Stimulated activated naive CD8-positive, alpha-beta T cell treated with anti-CD3 and anti-CD28 coated beads, Interleukin-15, Interleukin-2, amounts not matched to agents 100 ng/mL and 50 ng/mL, for 24 hours (primary cell): ENCODE data around the gene SIK3.

Experiments
- H3K27ac Mint-ChIP-seq: one replicate; pipeline ENCODE4 v1.8.0; 2021; ENCODE audit warnings: mild to moderate bottlenecking, mixed read lengths
- H3K27me3 Mint-ChIP-seq: one replicate; pipeline ENCODE4 v1.8.0; 2021; ENCODE audit warnings: mixed read lengths
- H3K36me3 Mint-ChIP-seq: one replicate; pipeline ENCODE4 v1.8.0; 2021; ENCODE audit warnings: low read depth, mixed read lengths
- H3K4me1 Mint-ChIP-seq: one replicate; pipeline ENCODE4 v1.8.0; 2021; ENCODE audit warnings: low read depth, mixed read lengths
- H3K4me3 Mint-ChIP-seq: one replicate; pipeline ENCODE4 v1.8.0; 2021; ENCODE audit warnings: mild to moderate bottlenecking, mixed read lengths
- H3K9me3 Mint-ChIP-seq: one replicate; pipeline ENCODE4 v1.8.0; 2021; ENCODE audit warnings: mixed read lengths

SIK3 gene

GRCh38 chr11:116879800-116880625, 218.2 kb downstream of the SIK3 start:
- Mint-ChIP-seq H3K27me3 (no peaks in the 10 kb centered on the region), H3K4me1 (peaks cover 34% of the 10 kb centered on the region), H3K9me3 (no peaks in the 10 kb centered on the region), H3K36me3 (peaks cover 26% of the 10 kb centered on the region), H3K4me3 (no peak overlapping the region), H3K27ac (peak overlapping the region; percentile 23)

GRCh38 chr11:116876656-116877055, 221.6 kb downstream of the SIK3 start:
- no peaks in the 10 kb centered on the region for H3K9me3 Mint-ChIP-seq
- no peaks in the 10 kb centered on the region for H3K27me3 Mint-ChIP-seq
- H3K4me3 Mint-ChIP-seq = no peak overlapping the region
- peaks cover 48% of the 10 kb centered on the region for H3K36me3 Mint-ChIP-seq
- H3K27ac Mint-ChIP-seq = no peak overlapping the region
- H3K4me1 Mint-ChIP-seq = peaks cover 16% of the 10 kb centered on the region

- peaks cover 49% of the 10 kb centered on the region for H3K36me3 Mint-ChIP-seq
- no peak overlapping the region for H3K4me3 Mint-ChIP-seq
- no peaks in the 10 kb centered on the region for H3K27me3 Mint-ChIP-seq
- peaks cover 5% of the 10 kb centered on the region for H3K4me1 Mint-ChIP-seq
- no peak overlapping the region for H3K27ac Mint-ChIP-seq
- no peaks in the 10 kb centered on the region for H3K9me3 Mint-ChIP-seq
Measured at GRCh38 chr11:116875194-116875593, 223.0 kb downstream of the SIK3 start.

GRCh38 chr11:116874251-116874650, 224.0 kb downstream of the SIK3 start:
- Mint-ChIP-seq H3K36me3 (peaks cover 53% of the 10 kb centered on the region), H3K27ac (no peak overlapping the region), H3K9me3 (no peaks in the 10 kb centered on the region), H3K4me3 (no peak overlapping the region), H3K4me1 (peaks cover 6% of the 10 kb centered on the region), H3K27me3 (no peaks in the 10 kb centered on the region)

GRCh38 chr11:116873381-116873780, 224.8 kb downstream of the SIK3 start:
- peaks cover 6% of the 10 kb centered on the region for H3K4me1 Mint-ChIP-seq
- H3K36me3 Mint-ChIP-seq = peaks cover 54% of the 10 kb centered on the region
- H3K9me3 Mint-ChIP-seq = no peaks in the 10 kb centered on the region
- no peak overlapping the region for H3K27ac Mint-ChIP-seq
- H3K27me3 Mint-ChIP-seq = no peaks in the 10 kb centered on the region
- no peak overlapping the region for H3K4me3 Mint-ChIP-seq

GRCh38 chr11:116871248-116871647, 227.0 kb downstream of the SIK3 start:
- H3K4me1 Mint-ChIP-seq = peaks cover 6% of the 10 kb centered on the region
- no peak overlapping the region for H3K4me3 Mint-ChIP-seq
- H3K9me3 Mint-ChIP-seq = no peaks in the 10 kb centered on the region
- H3K27me3 Mint-ChIP-seq = no peaks in the 10 kb centered on the region
- peak overlapping the region; percentile 19 for H3K27ac Mint-ChIP-seq
- peaks cover 69% of the 10 kb centered on the region for H3K36me3 Mint-ChIP-seq

- H3K9me3 Mint-ChIP-seq = no peaks in the 10 kb centered on the region
- H3K4me3 Mint-ChIP-seq = no peak overlapping the region
- H3K36me3 Mint-ChIP-seq = peaks cover 67% of the 10 kb centered on the region
- peaks cover 6% of the 10 kb centered on the region for H3K4me1 Mint-ChIP-seq
- H3K27ac Mint-ChIP-seq = no peak overlapping the region
- H3K27me3 Mint-ChIP-seq = no peaks in the 10 kb centered on the region
Measured at GRCh38 chr11:116870054-116870453, 228.2 kb downstream of the SIK3 start.

GRCh38 chr11:116869610-116870009, 228.6 kb downstream of the SIK3 start:
- Mint-ChIP-seq H3K36me3 (peaks cover 64% of the 10 kb centered on the region), H3K27ac (no peak overlapping the region), H3K4me1 (peaks cover 6% of the 10 kb centered on the region), H3K4me3 (no peak overlapping the region), H3K27me3 (no peaks in the 10 kb centered on the region), H3K9me3 (no peaks in the 10 kb centered on the region)

GRCh38 chr11:116868066-116868465, 230.2 kb downstream of the SIK3 start:
- no peak overlapping the region for H3K4me3 Mint-ChIP-seq
- H3K36me3 Mint-ChIP-seq = peaks cover 60% of the 10 kb centered on the region
- H3K27ac Mint-ChIP-seq = no peak overlapping the region
- H3K4me1 Mint-ChIP-seq = peaks cover 6% of the 10 kb centered on the region
- H3K9me3 Mint-ChIP-seq = no peaks in the 10 kb centered on the region
- H3K27me3 Mint-ChIP-seq = no peaks in the 10 kb centered on the region

- H3K27ac Mint-ChIP-seq = no peak overlapping the region
- no peaks in the 10 kb centered on the region for H3K27me3 Mint-ChIP-seq
- H3K36me3 Mint-ChIP-seq = peaks cover 56% of the 10 kb centered on the region
- no peaks in the 10 kb centered on the region for H3K9me3 Mint-ChIP-seq
- peaks cover 6% of the 10 kb centered on the region for H3K4me1 Mint-ChIP-seq
- H3K4me3 Mint-ChIP-seq = no peak overlapping the region
Measured at GRCh38 chr11:116867619-116868018, 230.6 kb downstream of the SIK3 start.

- Mint-ChIP-seq H3K27ac (no peak overlapping the region), H3K4me3 (no peak overlapping the region), H3K27me3 (no peaks in the 10 kb centered on the region), H3K9me3 (no peaks in the 10 kb centered on the region), H3K36me3 (peaks cover 60% of the 10 kb centered on the region), H3K4me1 (peaks cover 6% of the 10 kb centered on the region)
Measured at GRCh38 chr11:116866804-116867455, 231.3 kb downstream of the SIK3 start.

- Mint-ChIP-seq H3K4me1 (peaks cover 6% of the 10 kb centered on the region), H3K4me3 (no peak overlapping the region), H3K27me3 (no peaks in the 10 kb centered on the region), H3K36me3 (peaks cover 63% of the 10 kb centered on the region), H3K9me3 (no peaks in the 10 kb centered on the region), H3K27ac (no peak overlapping the region)
Measured at GRCh38 chr11:116865696-116866095, 232.5 kb downstream of the SIK3 start.

- Mint-ChIP-seq H3K27me3 (no peaks in the 10 kb centered on the region), H3K36me3 (peaks cover 60% of the 10 kb centered on the region)
Measured at GRCh38 chr11:116864531-116864930, 233.7 kb downstream of the SIK3 start.

GRCh38 chr11:116862951-116863350, 235.3 kb downstream of the SIK3 start:
- Mint-ChIP-seq H3K36me3 (peaks cover 66% of the 10 kb centered on the region), H3K27ac (no peak overlapping the region), H3K4me3 (no peak overlapping the region), H3K27me3 (no peaks in the 10 kb centered on the region), H3K4me1 (no peaks in the 10 kb centered on the region), H3K9me3 (no peaks in the 10 kb centered on the region)

More at GRCh38 chr11:116864531-116864930, 233.7 kb downstream of the SIK3 start:
- Mint-ChIP-seq H3K27ac (no peak overlapping the region), H3K9me3 (no peaks in the 10 kb centered on the region), H3K4me1 (no peaks in the 10 kb centered on the region), H3K4me3 (no peak overlapping the region)

- no peaks in the 10 kb centered on the region for H3K9me3 Mint-ChIP-seq
- no peaks in the 10 kb centered on the region for H3K4me1 Mint-ChIP-seq
- H3K27me3 Mint-ChIP-seq = no peaks in the 10 kb centered on the region
- no peak overlapping the region for H3K4me3 Mint-ChIP-seq
- peaks cover 69% of the 10 kb centered on the region for H3K36me3 Mint-ChIP-seq
- no peak overlapping the region for H3K27ac Mint-ChIP-seq
Measured at GRCh38 chr11:116862185-116862584, 236.0 kb downstream of the SIK3 start.
